HG03378 (cell line): ENCODE data around the gene SPATA20.

Experiments
- ATAC-seq: cut with Tn5 transposase; IDR thresholded peaks from one replicate; pipeline ENCODE4 v1.9.1; 2021; ENCODE audit warnings: mild to moderate bottlenecking, moderate library complexity; ENCODE audit not compliant: unreplicated experiment

Gene SPATA20

DNA sequence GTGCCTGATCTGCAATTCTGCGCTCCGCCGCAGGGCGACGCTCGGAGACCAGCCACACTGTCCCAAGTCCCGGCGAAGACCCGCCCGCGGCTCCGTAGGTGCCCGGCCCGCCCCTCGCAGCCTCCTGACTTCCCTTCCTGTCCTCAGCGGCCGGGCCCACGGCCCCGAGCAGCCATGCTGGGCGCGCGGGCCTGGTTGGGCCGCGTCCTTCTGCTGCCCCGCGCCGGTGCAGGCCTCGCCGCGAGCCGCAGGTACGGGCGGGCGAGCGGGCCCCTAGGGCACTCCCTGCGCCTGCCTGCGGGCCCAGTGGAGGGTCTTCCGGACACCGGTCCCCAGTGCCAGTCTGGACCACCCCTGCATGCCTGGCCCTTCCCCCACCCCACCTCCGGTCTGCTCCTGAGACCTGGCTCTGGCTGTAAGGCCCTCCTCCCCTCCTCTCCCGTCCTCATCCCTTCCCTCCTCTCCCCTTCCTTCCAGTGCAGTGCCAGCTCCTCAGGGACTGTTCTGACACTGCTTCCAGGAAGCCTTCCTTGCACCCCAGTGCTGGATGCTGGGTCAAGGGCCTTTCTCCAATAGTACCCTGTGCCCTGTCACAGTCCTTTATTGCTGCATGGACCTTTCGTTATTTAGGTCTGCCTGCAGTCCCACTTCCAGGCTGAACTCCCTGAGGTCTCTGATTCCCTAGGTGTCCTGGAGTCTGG, at the start of gene SPATA20:
Gene SPATA20, plus strand, starts transcription at position 140 of the 701 bp plus-strand sequence. Its CDS starts 35 bp downstream, at position 175.
- ATAC-seq = peak; percentile 55

DNA sequence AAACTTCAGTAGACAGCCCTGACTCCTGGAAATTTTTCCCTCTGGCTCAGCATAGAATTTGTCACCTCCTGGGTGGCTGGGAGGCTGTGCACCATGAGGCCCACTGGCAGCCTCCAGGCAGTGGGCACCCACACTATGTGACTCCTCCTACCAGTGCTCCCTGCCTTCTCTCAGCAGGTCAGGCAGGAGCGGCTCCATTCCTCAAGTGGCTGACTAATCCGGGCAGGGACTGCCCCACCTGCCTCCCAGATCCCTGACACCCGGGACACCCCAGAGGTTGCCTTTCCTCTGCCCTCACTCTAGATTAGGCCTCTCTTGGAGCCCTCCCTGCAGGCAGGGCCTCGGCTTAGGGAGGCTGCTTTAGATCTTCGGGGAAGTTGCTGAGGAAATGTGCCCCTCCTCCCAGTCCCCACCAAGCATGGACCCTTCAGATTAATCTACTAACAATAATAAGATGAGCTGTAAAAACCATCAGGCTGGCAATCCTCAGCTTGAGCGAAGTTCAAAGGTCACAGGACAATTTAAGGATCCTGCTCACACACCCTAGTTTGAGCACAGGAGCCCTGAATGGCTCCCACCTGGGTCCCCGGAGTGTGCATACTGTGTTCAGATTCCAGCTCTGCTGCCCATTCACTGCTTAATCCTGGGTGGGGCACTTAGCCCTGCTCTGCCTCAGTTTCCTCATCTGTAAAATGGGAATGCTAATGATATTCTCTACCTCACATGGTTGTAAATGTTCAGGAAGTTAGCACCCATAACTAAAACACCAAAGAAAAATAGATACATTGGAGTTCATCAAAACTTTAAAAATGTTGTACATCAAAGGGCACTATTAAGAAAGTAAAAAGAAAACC, 48.7 kb upstream of the SPATA20 start:
- ATAC-seq = no peak

DNA sequence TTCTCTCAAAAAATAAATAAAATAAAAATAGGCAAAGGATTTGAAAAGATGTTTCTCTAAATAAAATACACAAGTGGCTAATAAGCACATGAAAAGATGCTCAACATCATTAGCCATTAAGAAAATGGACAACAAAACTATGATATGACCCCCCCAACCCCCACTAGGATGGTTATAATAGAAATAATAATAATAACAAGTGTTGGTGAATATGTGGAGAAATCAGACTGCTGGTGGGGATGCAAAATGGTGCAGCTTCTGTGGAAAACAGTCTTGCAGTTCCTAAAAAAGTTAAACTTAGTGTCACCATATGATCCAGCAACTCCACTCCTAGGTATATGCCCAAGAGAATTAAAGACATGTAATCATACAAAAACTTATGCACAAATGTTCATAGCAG, 47.7 kb upstream of the SPATA20 start:
- no peak for ATAC-seq

- ATAC-seq = no peak
Measured at GRCh38 chr17:50499721-50500120, 47.3 kb upstream of the SPATA20 start.

DNA sequence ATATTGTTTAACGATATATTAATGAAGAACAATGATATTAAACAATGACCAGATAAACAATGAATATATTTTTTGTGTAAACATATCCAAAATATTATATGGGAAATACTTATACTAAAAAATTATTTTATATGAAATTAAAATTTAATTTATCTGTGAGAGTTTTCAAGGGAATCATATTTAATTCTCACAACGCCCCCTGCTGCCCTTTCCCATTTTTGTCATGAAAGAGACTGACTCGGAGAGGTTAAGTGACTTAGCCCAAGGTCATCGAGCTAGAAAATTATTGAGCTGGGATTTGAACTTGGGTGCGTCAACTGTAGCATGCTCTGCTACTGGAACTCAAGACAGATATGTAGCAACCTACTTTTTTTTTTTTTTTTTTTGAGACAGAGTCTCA, 45.9 kb upstream of the SPATA20 start:
- no peak for ATAC-seq

DNA sequence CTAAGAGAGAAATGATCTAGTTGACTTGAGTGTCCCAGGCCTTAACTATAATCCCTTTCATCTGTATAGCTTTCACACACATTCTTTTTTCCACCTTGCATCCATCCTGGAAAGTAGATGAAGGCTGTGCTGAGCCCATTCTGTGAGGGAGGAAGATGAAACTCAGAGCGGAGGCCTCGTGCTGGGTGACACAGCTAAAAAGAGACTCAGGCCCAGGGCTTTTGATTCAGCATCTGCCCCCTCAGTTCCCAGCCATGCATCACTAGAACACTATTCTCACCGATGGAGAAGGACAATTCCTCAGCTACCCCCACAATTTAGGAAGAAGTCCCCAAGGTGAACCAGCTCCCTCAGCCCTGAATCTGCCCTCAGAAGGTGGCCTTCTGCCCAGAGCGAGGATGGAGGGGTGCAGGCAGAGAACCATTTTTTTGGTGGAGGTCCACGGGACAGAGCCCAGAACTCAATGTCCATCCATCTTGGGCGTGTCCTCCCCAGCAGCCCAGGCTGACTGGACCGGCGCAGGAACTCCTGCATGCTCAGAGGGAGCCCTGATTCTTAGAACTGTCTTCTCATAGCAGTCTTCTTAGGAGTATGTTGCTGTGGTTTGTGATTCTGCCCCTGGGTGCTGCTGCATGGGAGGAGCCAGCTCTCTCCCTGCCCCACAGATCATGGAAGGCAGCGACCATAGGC, 44.5 kb upstream of the SPATA20 start:
- no peak for ATAC-seq

DNA sequence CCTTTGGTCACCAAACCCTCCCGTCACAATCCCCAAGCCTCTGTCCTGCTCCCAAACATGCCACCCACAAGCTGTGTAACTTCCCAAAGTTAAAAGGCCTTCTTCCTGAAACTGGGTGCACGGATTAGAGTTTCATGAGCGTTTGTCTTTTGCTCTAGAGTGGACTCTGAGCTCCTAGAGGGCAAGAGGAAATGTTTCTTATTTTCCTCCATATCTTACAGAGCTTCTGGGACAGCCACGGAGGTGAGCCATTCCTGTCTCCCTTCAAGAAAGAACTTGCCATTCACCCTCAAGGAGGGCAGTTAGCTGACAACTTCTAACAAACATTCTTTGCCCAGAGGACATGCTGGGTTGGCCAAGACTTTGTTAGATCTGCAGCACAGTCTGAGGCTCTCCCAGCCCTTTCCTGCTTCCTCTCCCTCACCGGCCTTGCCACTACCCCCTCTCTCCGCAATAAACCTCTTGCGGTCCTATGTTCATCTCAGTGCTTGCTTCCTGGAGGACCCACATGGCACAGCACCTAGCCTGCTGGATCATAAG, 41.3 kb upstream of the SPATA20 start:
- no peak for ATAC-seq

GRCh38 chr17:50506298-50506697, 40.7 kb upstream of the SPATA20 start:
- ATAC-seq = no peak

DNA sequence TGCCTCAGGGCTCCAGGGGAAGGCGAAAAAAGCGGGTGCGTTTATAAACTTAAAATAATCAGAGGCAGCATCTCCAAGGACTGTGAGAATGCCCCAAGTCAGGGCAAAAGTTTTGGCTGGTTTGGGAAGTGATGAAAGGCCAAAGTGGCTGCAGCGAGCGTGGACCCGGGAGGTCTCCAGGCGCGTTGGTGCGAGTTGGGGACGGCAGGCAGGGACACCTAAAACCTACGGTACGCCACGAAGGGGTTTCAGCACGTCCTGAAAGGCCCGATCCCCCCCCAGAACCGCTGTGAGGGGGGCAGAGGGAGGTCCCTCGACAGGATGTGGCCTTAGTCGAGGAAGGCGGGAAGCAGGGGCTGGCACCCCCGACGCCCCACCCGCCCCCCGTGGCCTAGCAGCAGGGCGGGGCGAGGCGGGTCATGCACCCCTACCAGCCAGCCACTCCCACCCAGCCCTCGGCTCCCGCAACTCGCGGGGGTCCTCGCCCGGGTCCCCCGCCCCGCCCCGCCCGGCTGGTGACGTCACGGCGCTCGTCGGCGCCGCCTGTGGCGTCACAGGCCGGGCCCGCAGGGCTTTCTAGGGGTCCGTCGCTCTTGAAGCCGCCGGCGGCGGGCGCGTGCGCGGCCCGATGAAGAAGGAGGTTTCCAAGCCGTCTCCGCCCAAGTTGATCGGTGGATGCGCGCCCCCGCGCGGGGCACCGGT, 39.0 kb upstream of the SPATA20 start, which contains the start of gene MYCBPAP:
Gene MYCBPAP, plus strand, starts transcription at position 569 of the 702 bp plus-strand sequence. CDS start 236 bp downstream, outside the sequence.
- no peak for ATAC-seq

DNA sequence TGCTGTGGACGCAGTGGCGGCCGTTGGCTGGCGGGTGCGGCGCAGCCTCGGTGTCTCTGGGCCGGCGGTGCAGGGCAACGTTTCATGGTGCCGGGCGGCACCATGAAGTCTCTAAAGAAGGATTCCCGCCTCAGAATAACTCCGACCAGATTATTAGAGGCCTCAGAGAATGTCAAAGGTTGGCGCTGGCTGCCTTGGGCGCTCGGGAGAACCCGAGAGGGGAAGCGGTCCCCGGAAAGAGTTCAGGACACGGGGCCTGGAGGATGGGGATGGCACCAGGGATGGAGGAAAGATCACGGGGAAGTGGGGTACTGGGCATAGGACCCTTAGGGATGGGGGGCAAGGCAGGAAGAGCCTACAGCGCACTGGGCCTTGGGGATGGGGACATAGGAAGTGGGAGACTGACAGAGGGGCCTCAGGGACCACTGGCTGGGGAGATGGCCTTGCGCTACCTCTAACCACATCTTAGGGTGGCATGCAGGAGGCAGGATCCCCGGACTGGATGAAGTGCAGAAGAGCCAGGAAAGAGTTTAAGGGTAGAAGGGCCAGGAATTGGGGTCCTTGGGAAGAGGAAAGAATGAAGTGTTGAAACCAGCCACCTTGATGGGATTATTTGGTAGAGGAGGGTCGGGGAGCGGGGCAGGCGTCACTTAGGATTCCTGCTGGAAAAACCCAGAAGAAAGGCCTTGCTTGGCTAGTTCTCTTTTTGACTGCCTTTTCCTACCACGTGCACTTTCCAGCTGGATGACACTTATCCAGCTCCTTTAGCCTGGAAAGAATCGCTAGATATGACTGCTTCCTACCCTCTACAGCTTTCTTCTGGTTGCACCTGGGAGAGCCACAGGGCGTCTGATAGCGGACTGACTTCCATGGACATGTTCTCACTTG, 38.2 kb upstream of the SPATA20 start:
- ATAC-seq = no peak

- peak; percentile 83 for ATAC-seq
Measured at GRCh38 chr17:50511058-50511457, 35.9 kb upstream of the SPATA20 start.

DNA sequence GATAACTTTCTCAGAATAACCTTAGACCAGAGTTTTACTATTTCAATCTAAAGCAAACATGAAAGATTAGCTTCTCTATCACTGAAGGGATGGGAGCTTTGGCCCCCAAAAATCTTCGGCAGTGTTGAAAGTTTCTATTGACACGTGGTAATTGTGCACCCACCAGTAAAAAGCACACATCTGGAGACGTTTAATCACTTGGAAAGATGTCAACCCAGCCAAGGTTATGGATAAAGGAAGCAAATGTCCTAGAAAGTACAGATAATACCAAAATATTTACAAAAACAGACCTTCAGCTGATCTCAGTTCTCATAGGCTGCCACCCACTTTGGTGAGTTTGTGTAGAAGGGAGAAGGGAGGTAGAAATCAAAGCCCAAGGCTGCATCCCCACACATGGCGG, 33.5 kb upstream of the SPATA20 start:
- ATAC-seq = no peak

GRCh38 chr17:50514388-50514787, 32.6 kb upstream of the SPATA20 start:
- no peak for ATAC-seq

DNA sequence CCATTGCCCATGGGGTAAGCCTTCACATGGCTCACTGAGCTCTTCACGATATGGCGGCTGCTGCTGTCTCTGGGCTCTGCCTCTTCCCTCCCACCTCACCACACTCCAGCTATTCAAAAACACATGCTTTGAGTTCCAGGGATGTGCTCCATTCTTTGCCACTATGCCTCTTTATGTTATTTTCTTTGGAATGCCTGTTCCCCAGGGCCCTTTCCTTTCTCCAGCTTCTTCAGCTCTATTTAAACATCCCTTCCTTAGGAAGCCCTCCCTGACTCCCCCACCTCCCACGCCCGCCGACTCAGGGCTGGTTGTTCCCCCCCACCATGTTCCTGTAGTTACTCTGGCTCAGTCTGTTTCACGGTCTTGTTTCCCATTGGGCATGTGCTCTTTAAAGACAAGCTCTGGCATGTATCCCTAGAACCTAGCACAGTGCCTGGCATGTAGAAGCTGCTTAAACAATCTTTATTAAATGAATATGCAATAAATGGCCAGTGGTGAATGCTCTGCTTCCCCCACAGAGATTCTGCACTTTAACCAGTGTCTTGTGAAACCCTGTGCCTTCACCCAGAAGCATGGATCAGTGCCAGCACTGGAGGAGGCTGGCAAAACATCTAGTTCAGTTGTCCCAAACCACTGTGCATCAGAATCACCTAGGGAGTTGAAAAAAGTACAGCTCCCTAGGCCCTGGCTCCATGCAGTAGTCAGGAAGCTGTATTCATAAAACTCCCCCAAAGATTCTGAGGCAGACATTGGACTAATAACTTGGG, 31.9 kb upstream of the SPATA20 start:
- no peak for ATAC-seq

- no peak for ATAC-seq
Measured at GRCh38 chr17:50517011-50517410, 30.0 kb upstream of the SPATA20 start.

DNA sequence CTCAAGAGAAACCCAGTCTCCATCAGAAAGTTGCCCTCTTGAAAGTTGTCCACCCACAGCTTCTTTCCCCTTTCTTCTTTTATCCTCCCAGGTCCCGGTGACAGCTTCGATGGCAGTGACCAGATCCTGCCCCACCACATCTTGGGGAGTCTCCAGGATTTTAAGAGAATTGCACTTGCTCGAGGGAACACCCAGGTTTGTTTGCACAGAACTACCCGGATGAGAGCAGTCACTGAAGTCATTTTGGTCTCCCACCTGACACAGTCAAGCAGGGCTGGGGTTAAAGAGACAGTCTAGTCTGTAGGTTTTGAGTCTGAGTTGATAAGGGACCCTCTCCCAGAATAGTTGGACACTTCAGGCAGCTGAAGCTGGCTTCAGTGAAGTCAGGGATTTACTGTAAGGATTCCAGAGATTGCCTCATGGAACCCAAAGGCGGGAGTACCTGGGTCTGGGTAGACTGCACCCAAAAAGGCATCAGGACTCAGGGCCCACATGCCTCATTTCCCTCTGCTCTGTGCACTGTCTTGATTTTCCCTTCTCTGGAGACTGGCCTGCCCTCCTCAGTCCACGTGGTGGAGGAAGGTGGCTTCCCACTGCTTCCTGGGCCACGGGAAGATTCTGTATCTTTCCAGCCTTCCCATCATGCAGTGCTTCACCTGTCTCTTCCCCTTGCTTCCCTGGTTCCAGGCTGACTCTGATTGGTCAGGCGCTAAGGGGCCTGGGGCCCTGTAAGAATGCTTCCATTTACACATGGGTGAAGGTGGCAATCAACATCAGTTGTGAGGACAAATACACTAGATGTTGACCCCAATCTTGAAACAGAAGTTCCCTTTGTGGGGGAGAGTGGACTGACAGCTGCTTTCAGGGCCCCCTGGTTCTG, 29.2 kb upstream of the SPATA20 start:
- ATAC-seq = no peak

- ATAC-seq = no peak
Measured at GRCh38 chr17:50518384-50519023, 28.5 kb upstream of the SPATA20 start.
